ENCODE data around the gene NMB.

GRCh38 chr15:84657748-84658079 lies 285 bp downstream of the NMB start:
- no peak for TF ChIP-seq POLR2A (IDR thresholded peaks at IDR 0.05; ENCODE audit: low read depth, low read length)
- no peak for TF ChIP-seq POLR2AphosphoS5 (IDR thresholded peaks at IDR 0.05; ENCODE audit: low read depth, low read length)
